GM18499 (cell line): ENCODE data around the gene ACTR1B.
"Not testable (repeated sequence)": the region's sequence is repeated elsewhere in the genome, so short reads cannot be mapped to it uniquely, and the experiment has no call there.

Experiments used
- ATAC-seq: cut with Tn5 transposase; IDR thresholded peaks from one replicate; pipeline ENCODE4 v1.9.1; 2021; ENCODE audit warnings: moderate number of reproducible peaks; ENCODE audit not compliant: insufficient read depth, unreplicated experiment

The ACTR1B gene

DNA sequence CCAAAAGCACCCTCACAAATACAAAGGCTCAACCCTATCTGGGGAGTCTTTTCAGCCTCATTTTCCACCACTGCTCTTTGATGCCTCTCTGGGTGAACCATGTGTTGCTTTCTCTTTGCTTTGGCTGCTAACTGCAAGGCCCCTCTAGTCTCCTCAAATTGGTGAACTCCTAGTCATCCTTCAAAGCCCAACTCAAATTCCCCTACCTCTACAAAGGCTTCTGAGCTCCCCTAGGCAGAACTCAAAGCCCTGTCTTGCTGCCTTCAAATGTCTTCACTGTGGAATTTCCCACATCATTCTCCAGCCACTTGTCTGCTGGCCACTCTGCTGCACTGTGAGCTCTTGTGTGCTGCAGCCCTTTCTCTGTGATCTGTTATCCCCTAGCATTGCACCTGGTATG is 40.9 kb downstream of the ACTR1B start:
- ATAC-seq: not testable (repeated sequence)

DNA sequence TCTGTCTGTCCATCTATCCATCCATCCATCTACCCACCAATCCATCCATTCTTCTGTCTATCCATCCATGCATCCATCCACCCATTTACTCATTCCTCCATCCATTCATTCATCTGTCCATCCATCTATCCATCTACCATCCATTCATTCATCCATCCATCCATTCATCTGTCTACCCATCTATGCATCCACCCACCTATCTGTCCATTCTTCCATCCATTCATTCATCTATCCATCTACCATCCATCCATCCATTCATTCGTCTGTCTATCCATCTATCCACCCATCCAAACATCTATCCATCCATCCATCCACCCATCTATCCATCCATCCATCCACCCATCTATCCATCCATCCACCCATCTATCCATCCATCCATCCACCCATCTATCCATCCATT is 43.4 kb downstream of the ACTR1B start:
- ATAC-seq: not testable (repeated sequence)

DNA sequence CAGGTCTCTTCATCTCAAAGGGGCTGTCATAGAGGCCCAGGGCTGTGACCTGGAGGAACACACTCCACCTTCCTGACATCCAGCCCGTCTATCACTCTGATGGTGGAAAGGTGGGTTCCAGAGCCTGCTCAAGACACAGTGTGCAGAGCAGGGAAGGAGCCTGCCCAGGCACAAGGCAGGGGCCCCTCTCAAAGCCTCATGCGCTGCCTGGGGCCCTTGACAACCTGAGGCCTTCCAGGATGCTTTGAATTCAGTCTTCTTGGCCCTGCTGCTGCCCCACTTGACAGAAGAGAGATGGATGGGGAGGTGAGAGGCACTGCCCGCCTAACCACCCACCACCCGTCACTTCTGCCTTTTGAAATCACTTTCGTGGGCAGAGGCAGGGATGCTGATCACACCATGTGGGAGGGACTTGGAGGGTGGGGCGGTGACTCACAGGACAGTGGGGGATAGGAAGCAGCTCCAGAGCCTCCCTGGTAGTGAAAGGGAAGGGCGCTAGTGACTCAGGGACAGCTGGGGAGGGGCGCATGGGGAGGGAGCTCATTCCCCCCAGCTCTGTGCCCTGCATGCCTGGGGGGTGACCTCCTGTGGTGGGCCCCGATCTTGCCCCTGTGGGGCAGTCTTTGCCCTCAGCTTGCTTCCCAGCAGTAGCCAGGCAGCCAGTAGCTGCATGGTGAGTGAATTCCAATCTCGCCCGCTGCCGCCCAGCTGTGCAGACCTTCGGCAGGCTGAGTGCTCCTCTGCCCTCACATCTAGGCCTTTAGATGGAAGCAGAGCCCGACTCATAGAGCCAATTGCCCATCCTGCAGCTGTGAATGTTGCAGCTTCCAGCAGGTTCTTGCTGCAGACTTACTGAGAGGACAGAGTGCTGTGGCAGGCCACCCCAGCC is 44.7 kb downstream of the ACTR1B start:
- not testable (repeated sequence) for ATAC-seq

DNA sequence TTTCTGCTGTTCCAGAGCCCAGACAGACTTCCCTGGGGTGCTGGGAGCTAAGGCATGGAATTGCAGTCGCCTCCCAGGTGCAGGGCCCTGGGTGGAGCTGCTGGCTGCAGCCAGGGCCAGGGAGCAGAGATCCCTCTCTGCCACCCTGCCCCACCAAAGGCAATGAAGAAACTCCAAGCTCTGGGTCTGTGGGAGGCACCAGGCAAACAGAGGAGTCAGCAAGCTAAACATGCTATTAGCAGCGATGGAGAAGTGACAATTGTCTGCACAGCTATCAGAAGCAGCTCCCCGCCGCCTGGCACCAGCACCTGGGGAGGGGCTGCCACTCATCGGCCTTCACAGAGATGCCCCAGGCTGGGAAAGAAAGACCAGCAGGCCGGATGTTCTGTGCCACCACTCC is 45.9 kb downstream of the ACTR1B start:
- ATAC-seq: no peak

DNA sequence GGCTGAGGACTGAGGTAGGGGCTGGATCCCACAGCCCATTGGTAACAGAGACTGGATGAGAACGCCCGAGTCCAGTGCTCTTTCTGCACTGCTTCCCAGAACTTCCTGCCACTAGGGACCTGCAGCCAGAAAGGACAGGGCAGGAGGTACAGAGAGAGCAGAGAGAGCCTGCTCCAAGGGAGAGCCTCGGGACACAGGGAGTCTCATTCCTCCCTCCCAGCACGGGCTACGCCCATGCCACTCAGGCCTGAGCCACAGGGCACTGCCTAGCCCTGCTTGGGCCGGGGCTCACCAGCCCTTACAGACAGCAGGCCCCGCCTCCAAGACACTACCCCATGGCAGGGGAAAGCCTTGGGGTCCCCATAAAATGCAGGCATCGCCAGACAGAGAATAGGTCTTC is 48.1 kb downstream of the ACTR1B start:
- ATAC-seq: not testable (repeated sequence)

DNA sequence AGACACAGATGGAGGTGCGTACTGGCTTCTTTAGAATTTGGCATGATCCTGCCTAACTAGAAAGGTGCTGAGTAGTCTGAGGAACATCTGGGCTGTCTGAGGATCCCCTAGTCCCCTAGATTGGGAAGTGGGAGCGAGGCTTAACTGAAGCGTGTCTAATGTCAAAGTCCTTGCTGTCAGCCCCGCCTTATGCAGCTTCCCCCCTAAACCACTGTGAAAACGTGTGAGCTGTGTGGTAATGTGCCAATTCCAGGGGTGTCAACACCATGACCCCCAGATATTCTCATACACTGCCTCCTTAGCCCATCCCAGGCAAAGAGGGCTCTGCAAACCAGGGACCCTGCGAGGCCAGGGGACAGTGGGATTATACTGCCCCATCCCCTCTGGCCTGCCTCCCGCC is 51.9 kb downstream of the ACTR1B start:
- not testable (repeated sequence) for ATAC-seq

DNA sequence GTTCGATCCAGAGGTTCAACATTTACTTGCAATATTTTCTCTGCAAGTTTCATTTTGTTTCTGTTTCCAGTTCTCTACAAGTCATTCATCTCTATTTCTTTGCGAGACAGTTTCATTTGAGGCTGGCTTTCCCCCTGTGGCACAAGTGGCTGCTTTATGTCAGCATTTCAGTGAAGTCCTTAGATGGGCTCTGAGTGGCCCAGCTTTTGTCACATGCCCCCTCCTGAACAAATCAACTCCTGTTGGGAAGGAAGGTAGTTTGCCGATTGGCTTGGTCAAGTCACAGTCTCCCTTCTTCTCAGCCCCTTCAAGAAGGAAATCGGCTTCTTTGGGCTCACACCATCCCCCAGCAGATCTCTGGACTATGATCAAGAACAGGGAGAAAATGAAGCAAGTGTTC is 55.1 kb downstream of the ACTR1B start:
- ATAC-seq: not testable (repeated sequence)
